ENCODE measurements around the gene VIT.
A peak's percentile ranks its signal among the peaks of the same experiment; 100 is the strongest.

DNA sequence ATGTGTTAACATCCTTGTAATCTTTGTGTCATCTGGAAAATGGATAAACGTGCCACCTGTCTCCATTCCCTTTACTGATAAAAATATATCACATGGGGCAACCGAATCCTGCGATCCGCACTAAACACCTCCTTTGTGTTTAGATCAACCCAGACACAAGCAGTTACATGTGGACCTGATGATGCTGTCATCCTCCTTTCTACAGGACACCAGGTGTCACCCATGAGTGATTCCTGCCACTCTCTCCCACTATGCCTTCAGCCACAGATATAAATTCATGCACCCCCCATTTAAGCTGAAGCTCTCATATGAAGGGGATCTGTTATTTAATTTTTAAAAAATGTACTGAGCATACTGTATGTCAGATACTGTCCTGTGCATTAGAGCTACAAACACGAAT, 81.3 kb downstream of the VIT start:
- TF ChIP-seq CTCF (IDR thresholded peaks at IDR 0.05) (peak in 1 of 4 donors; percentile 6), POLR2A (IDR thresholded peaks at IDR 0.05) (no peak)
